PC-3 (cell line): Measurements from ENCODE around the gene CSTPP1. TPM values are rescaled to one million over a fixed set of nuclear protein-coding genes. Genes with fewer than 3 reads are reported as not detected.

Experiments
- ATAC-seq: fragments of 200-7000 bp; cut with Tn5 transposase; 2 replicates; pipeline ENCODE4 v1.9.1; 2020; ENCODE audit warnings: mild to moderate bottlenecking, moderate library complexity
- BruUV-seq: library from RNA; stranded (reverse); fragments of 400-500 nt; replicated peaks from 2 replicates; lab custom pipeline; 2021; lab: Mats Ljungman, UMichigan
- CTCF ChIA-PET: fragments of 300-600 bp; sonication (Branson Sonifier 250); formaldehyde crosslinking; loops from one replicate; lab custom pipeline; 2022; ENCODE audit warnings: antibody characterized with exemption; lab: Charles Lee
- POLR2A ChIA-PET: fragments of 300-600 bp; sonication (Branson Sonifier 250); formaldehyde crosslinking; loops from one replicate; lab custom pipeline; 2022; ENCODE audit warnings: antibody characterized with exemption; ENCODE audit not compliant: unreplicated experiment; lab: Charles Lee
- DNase-seq: peaks from one replicate; pipeline ENCODE4 v3.0.0-alpha.2; 2015
- H2AFZ ChIP-seq: fragments of 300-600 bp; sonication (generic); 2 replicates; pipeline ENCODE4 v1.6.0; 2016; ENCODE audit warnings: antibody characterized with exemption, low read length
- H3F3A ChIP-seq: fragments of 300-600 bp; sonication (generic); one replicate; pipeline ENCODE4 v1.6.0; 2017; ENCODE audit warnings: antibody characterized with exemption, low read length, control low read depth, mild to moderate bottlenecking; ENCODE audit not compliant: unreplicated experiment
- H3K27ac ChIP-seq: fragments of 300-600 bp; sonication (generic); 2 replicates; pipeline ENCODE4 v1.5.1; 2016; ENCODE audit warnings: mild to moderate bottlenecking, low read length
- H3K27me3 ChIP-seq: fragments of 300-600 bp; sonication (generic); 2 replicates; pipeline ENCODE4 v1.6.1; 2016; ENCODE audit warnings: low read length, mixed read lengths
- H3K36me3 ChIP-seq: fragments of 300-600 bp; sonication (generic); 2 replicates; pipeline ENCODE4 v1.6.1; 2016; ENCODE audit warnings: low read depth, mixed run types, low read length, mixed read lengths
- H3K4me1 ChIP-seq: fragments of 300-600 bp; sonication (generic); 2 replicates; pipeline ENCODE4 v1.5.1; 2016; ENCODE audit warnings: low read length; ENCODE audit not compliant: insufficient read depth
- H3K4me2 ChIP-seq: fragments of 300-600 bp; sonication (generic); 2 replicates; pipeline ENCODE4 v1.6.0; 2016; ENCODE audit warnings: low read length
- H3K4me3 ChIP-seq: fragments of 300-600 bp; sonication (generic); 2 replicates; pipeline ENCODE4 v1.5.1; 2016; ENCODE audit warnings: mild to moderate bottlenecking, low read length, mixed read lengths
- H3K79me2 ChIP-seq: fragments of 300-600 bp; sonication (generic); 2 replicates; pipeline ENCODE4 v1.6.1; 2017; ENCODE audit warnings: low read length, mixed read lengths
- H3K9ac ChIP-seq: fragments of 300-600 bp; sonication (generic); 2 replicates; pipeline ENCODE4 v1.6.0; 2016; ENCODE audit warnings: mild to moderate bottlenecking, low read length
- H3K9me2 ChIP-seq: fragments of 300-600 bp; sonication (generic); replicated peaks from 2 replicates; pipeline ENCODE4 v1.6.1; 2016; ENCODE audit warnings: mixed run types, low read length, mixed read lengths
- H3K9me3 ChIP-seq: fragments of 300-600 bp; sonication (generic); 2 replicates; pipeline ENCODE4 v1.6.1; 2016; ENCODE audit warnings: low read length, mixed read lengths
- H4K20me1 ChIP-seq: fragments of 300-600 bp; sonication (generic); 2 replicates; pipeline ENCODE4 v1.6.1; 2016; ENCODE audit warnings: low read length, mixed read lengths
- CTCF ChIP-seq: fragments of 300-600 bp; sonication (generic); conservative IDR thresholded peaks from 2 replicates; pipeline ENCODE4 v1.5.1; 2017; ENCODE audit warnings: antibody characterized with exemption, low read depth, mild to moderate bottlenecking, low read length
- EZH2 ChIP-seq: fragments of 300-600 bp; sonication (generic); IDR thresholded peaks from one replicate; pipeline ENCODE4 v1.6.1; 2017; ENCODE audit warnings: antibody characterized with exemption, mild to moderate bottlenecking, low read length; ENCODE audit not compliant: unreplicated experiment
- EZH2phosphoT487 ChIP-seq: fragments of 300-600 bp; sonication (generic); IDR thresholded peaks from 2 replicates; pipeline ENCODE4 v1.6.1; 2018; ENCODE audit warnings: mild to moderate bottlenecking, antibody characterized with exemption, low read length, borderline replicate concordance
- intact Hi-C: fragments of 100-400 bp; cut with micrococcal nuclease; formaldehyde crosslinking; loops from 2 replicates; pipeline ENCODE4 v1.9.0; 2023
- total RNA-seq: library from RNA; depleted of rRNA; stranded (reverse); fragments of >200 nt; gene quantifications from 2 replicates; pipeline ENCODE4 v1.2.3, GENCODE V29; 2014

Gene CSTPP1
- total RNA-seq, 1 experiment from 2014 or later: 21.7 TPM

DNA sequence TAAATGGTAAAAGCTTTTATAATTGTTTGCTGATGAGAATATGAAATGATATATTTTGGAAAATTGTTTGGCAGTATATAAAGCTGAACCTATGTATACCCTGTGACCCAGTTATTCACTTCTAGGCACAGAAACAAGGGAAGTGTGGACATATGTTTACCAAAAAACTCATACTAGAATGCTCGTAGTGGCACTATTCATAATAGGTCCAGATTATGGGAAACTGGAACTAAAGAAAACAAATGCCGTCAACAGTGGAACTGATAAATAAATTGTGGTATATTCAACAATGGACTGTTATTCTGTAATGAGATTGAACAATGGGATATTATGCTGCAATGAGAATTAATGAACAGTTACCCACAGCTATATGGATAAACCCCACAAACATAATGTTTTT lies 32.8 kb downstream of the CSTPP1 start:
- ChIA-PET CTCF (no interaction called here), POLR2A (no interaction called here)
- DNase-seq (no peak), ATAC-seq (no peak)
- no peaks in the 10 kb centered on the region for H3K9me2 ChIP-seq
- no peaks in the 10 kb centered on the region for H3K4me1 ChIP-seq
- H3K4me3 ChIP-seq: no peak overlapping the region
- H3K36me3 ChIP-seq: no peaks in the 10 kb centered on the region
- intact Hi-C loops: no loop called here
- no peaks in the 10 kb centered on the region for H3K79me2 ChIP-seq
- no peaks in the 10 kb centered on the region for H3F3A ChIP-seq
- no peaks in the 10 kb centered on the region for H4K20me1 ChIP-seq
- BruUV-seq: no TSS peak
- H3K27me3 ChIP-seq: no peaks in the 10 kb centered on the region
- no peak overlapping the region for H3K4me2 ChIP-seq
- no peak for TF ChIP-seq EZH2
- TF ChIP-seq CTCF: no peak
- TF ChIP-seq EZH2phosphoT487: no peak
- H3K9ac ChIP-seq: no peak overlapping the region
- no peaks in the 10 kb centered on the region for H3K9me3 ChIP-seq
- no peak overlapping the region for H3K27ac ChIP-seq
- no peak overlapping the region for H2AFZ ChIP-seq

DNA sequence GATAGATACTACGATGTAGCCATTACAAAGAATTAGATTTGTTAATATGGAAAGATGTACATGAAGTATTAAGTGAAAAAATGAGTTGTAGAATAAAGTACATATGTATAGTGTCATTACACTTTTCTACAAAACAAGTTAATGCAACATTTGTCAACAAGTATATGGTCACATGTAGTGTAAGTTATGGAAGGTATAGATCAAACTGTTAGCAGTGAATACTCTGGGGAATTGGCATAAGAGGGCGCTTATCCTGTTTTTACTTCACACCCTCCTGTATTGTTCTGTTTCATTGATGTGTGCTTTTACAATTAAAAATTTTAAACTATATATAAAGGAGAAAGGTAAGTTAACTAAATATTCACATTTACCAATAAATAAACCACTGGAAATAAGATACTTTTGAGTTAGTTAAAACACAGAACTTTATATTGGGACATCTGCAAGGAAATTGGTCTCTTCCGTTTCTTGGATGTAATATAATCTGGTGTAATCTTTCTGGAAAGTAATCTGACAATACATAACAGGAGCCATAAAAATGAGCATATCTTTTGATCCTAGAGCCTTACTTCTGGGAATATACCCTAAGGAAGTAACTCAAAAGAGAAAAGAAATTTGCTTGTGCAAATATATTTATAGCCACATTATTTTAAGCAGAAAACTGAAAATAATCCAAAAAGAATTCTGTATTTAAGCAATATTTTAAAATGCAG lies 34.5 kb downstream of the CSTPP1 start:
- Histone ChIP-seq H3K4me3 (no peak overlapping the region), H3K27ac (no peak overlapping the region), H3K36me3 (no peaks in the 10 kb centered on the region), H3K4me1 (no peaks in the 10 kb centered on the region), H3K9me2 (no peaks in the 10 kb centered on the region), H3K9ac (no peak overlapping the region), H3F3A (no peaks in the 10 kb centered on the region), H3K27me3 (no peaks in the 10 kb centered on the region), H3K79me2 (no peaks in the 10 kb centered on the region), H4K20me1 (no peaks in the 10 kb centered on the region), H2AFZ (no peak overlapping the region), H3K4me2 (no peak overlapping the region), H3K9me3 (no peaks in the 10 kb centered on the region)
- ATAC-seq: no peak
- CTCF ChIA-PET: no interaction called here
- intact Hi-C loops: no loop called here
- POLR2A ChIA-PET: no interaction called here
- TF ChIP-seq EZH2phosphoT487: no peak
- TF ChIP-seq EZH2: no peak
- TF ChIP-seq CTCF: no peak
- BruUV-seq: no TSS peak
- DNase-seq: no peak

DNA sequence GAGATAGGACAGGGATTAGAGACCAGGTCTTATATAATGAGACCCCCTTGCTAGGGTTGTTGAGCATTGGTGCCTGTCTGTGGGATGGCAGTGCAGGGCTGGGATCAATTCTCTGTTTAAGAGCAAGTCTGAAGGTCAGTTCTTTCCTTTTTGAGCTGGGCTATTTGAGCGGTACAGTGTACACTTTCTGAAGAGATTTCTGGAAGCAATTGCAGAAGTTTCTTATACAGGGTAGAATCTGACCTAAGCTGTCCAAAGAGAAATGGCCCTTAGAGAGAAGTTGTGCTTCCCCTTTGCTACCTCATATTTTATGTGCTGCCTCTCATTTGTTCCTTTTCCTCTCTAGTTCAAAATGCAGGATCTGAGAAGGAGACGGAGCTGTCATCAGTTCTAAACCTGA lies 35.8 kb downstream of the CSTPP1 start:
- TF ChIP-seq EZH2phosphoT487 (no peak), EZH2 (no peak), CTCF (no peak)
- Histone ChIP-seq H2AFZ (no peak overlapping the region), H3K9ac (no peak overlapping the region), H3K27ac (no peak overlapping the region), H3K9me2 (no peaks in the 10 kb centered on the region), H3F3A (no peaks in the 10 kb centered on the region), H3K27me3 (no peaks in the 10 kb centered on the region), H3K4me3 (no peak overlapping the region), H4K20me1 (no peaks in the 10 kb centered on the region), H3K79me2 (no peaks in the 10 kb centered on the region), H3K4me2 (no peak overlapping the region), H3K9me3 (no peaks in the 10 kb centered on the region), H3K4me1 (peaks cover 4% of the 10 kb centered on the region), H3K36me3 (no peaks in the 10 kb centered on the region)
- no peak for DNase-seq
- intact Hi-C loops: no loop called here
- no peak for ATAC-seq
- ChIA-PET POLR2A (no interaction called here), CTCF (no interaction called here)
- no TSS peak for BruUV-seq
